Thyroid gland (tissue), 4 donors: ENCODE data around the gene ZNF777. TPM values are rescaled to one million over a fixed set of nuclear protein-coding genes. Genes with fewer than 3 reads are reported as not detected.

Source experiments
- DNase-seq, 2 donors: peaks; one replicate each; pipeline ENCODE4 v3.0.0-alpha.2; 2019
- H3K27ac ChIP-seq, 3 donors: fragments of 200-600 bp; sonication (generic); 1 replicate in 2 of 3; 2 replicates in 1 of 3; pipeline ENCODE4 v1.5.1; 2016 to 2019; ENCODE audit warnings: mild to moderate bottlenecking in 1 of 3, moderate library complexity in 1 of 3
- H3K27me3 ChIP-seq: fragments of 200-600 bp; sonication (generic); one replicate; pipeline ENCODE4 v1.5.1; 2019
- H3K36me3 ChIP-seq, 2 donors: fragments of 200-600 bp; sonication (generic); one replicate each; pipeline ENCODE4 v1.5.1; 2016 to 2019
- H3K4me1 ChIP-seq, 2 donors: fragments of 200-600 bp; sonication (generic); one replicate each; pipeline ENCODE4 v1.5.1; 2017 to 2019
- H3K4me3 ChIP-seq, 3 donors: fragments of 200-600 bp; sonication (generic); replicated peaks in 1 of 3; 1 replicate in 2 of 3; 2 replicates in 1 of 3; pipeline ENCODE4 v1.5.1; 2016; ENCODE audit warnings: mild to moderate bottlenecking in 1 of 3
- H3K9me3 ChIP-seq: fragments of 200-600 bp; sonication (generic); one replicate; pipeline ENCODE4 v1.5.1; 2017
- CTCF ChIP-seq, 6 experiments: fragments of 200-600 bp in 3 of 6; fragments of 450-650 bp in 3 of 6; sonication (generic) in 3 of 6; IDR thresholded peaks; one replicate each; pipeline ENCODE4 v1.5.1; 2016 to 2019; ENCODE audit warnings: antibody characterized with exemption in 6 of 6, mild to moderate bottlenecking in 2 of 6, inconsistent platforms in 1 of 6, moderate library complexity in 1 of 6
- POLR2A ChIP-seq, 2 donors: fragments of 450-650 bp; IDR thresholded peaks; one replicate each; pipeline ENCODE4 v1.6.1; 2017; ENCODE audit warnings: antibody characterized with exemption in 2 of 2, mild to moderate bottlenecking in 2 of 2, moderate library complexity in 1 of 2
- WGBS, 2 donors: methylation state at CpG; one replicate each; pipeline ENCODE4 v1.1.5; 2017; 5-methylcytosine and 5-hydroxymethylcytosine counted together
- intact Hi-C: fragments of 100-400 bp; cut with DNase I; formaldehyde crosslinking; loops from one replicate; pipeline ENCODE4 v1.15.1; 2023
- total RNA-seq, 4 donors: library from RNA; depleted of rRNA; stranded (reverse); fragments of >200 nt; gene quantifications; one replicate each; pipeline ENCODE4 v1.2.3, GENCODE V29; 2016

The ZNF777 gene
- total RNA-seq, 4 donors from 2014 or later: 9.0 to 14.9 (median 12.1) TPM

- H3K36me3 ChIP-seq: peaks cover 30 to 45% of the 10 kb centered on the region in 2 donors
- 95 to 97% methylated on average over 5 to 6 of the region's 6 CpGs for WGBS, 2 donors
- no peaks in the 10 kb centered on the region for H3K4me1 ChIP-seq
- H3K27me3 ChIP-seq: no peaks in the 10 kb centered on the region
- H3K9me3 ChIP-seq: no peaks in the 10 kb centered on the region
- TF ChIP-seq POLR2A (IDR thresholded peaks at IDR 0.05) (no peak), CTCF (IDR thresholded peaks at IDR 0.05) (no peak)
- H3K4me3 ChIP-seq: no peak overlapping the region
- intact Hi-C loops: no loop called here
- DNase-seq: no peak
- no peak overlapping the region for H3K27ac ChIP-seq
Measured at GRCh38 chr7:149473251-149473650, 12.4 kb upstream of the ZNF777 start.

GRCh38 chr7:149471289-149471953 is 10.6 kb upstream of the ZNF777 start:
- Histone ChIP-seq H3K27me3 (no peaks in the 10 kb centered on the region), H3K4me3 (no peak overlapping the region), H3K36me3 (peaks cover 22 to 33% of the 10 kb centered on the region in 2 donors), H3K9me3 (no peaks in the 10 kb centered on the region), H3K4me1 (no peaks in the 10 kb centered on the region), H3K27ac (no peak overlapping the region)
- WGBS, 2 donors: 96 to 98% methylated on average over 6 of the region's 6 CpGs
- no peak for TF ChIP-seq POLR2A (IDR thresholded peaks at IDR 0.05)
- no peak for TF ChIP-seq CTCF (IDR thresholded peaks at IDR 0.05)
- DNase-seq: no peak
- intact Hi-C loops: no loop called here

- H3K4me1 ChIP-seq: no peaks in the 10 kb centered on the region
- H3K4me3 ChIP-seq: no peak overlapping the region
- intact Hi-C loops: no loop called here
- H3K9me3 ChIP-seq: no peaks in the 10 kb centered on the region
- H3K27ac ChIP-seq: no peak overlapping the region
- no peak for TF ChIP-seq CTCF (IDR thresholded peaks at IDR 0.05)
- TF ChIP-seq POLR2A (IDR thresholded peaks at IDR 0.05): no peak
- H3K36me3 ChIP-seq: peaks cover 10 to 19% of the 10 kb centered on the region in 2 donors
- no peak for DNase-seq
- WGBS, 2 donors: 88 to 89% methylated on average over 8 of the region's 8 CpGs
- H3K27me3 ChIP-seq: no peaks in the 10 kb centered on the region
Measured at GRCh38 chr7:149469806-149470205, 8.9 kb upstream of the ZNF777 start.

- no peak for DNase-seq
- peaks cover 0 to 5% of the 10 kb centered on the region in 2 donors for H3K36me3 ChIP-seq
- no peaks in the 10 kb centered on the region for H3K27me3 ChIP-seq
- 79 to 84% methylated on average over 4 to 5 of the region's 5 CpGs for WGBS, 2 donors
- TF ChIP-seq POLR2A (IDR thresholded peaks at IDR 0.05) (no peak), CTCF (IDR thresholded peaks at IDR 0.05) (no peak)
- no peaks in the 10 kb centered on the region for H3K9me3 ChIP-seq
- H3K4me3 ChIP-seq: no peak overlapping the region
- intact Hi-C loops: no loop called here
- no peak overlapping the region for H3K27ac ChIP-seq
- no peaks in the 10 kb centered on the region for H3K4me1 ChIP-seq
Measured at GRCh38 chr7:149468208-149468607, 7.3 kb upstream of the ZNF777 start.

- WGBS, 2 donors: 81 to 86% methylated on average over 1 of the region's 1 CpG
Measured at GRCh38 chr7:149467321-149467859, 6.5 kb upstream of the ZNF777 start.

More at GRCh38 chr7:149467321-149467859, 6.5 kb upstream of the ZNF777 start:
- Histone ChIP-seq H3K27me3 (no peaks in the 10 kb centered on the region), H3K27ac (no peak overlapping the region), H3K9me3 (no peaks in the 10 kb centered on the region), H3K4me1 (no peaks in the 10 kb centered on the region), H3K36me3 (no peaks in the 10 kb centered on the region), H3K4me3 (no peak overlapping the region)
- DNase-seq: no peak
- TF ChIP-seq CTCF (IDR thresholded peaks at IDR 0.05) (no peak), POLR2A (IDR thresholded peaks at IDR 0.05) (no peak)
- intact Hi-C loops: no loop called here
